Retina (tissue), 1 donor: Measurements from ENCODE around the gene SEPTIN7.

Source experiments
- DNase-seq: peaks from one replicate; pipeline ENCODE4 v3.0.0-alpha.2; 2016

The SEPTIN7 gene

DNA sequence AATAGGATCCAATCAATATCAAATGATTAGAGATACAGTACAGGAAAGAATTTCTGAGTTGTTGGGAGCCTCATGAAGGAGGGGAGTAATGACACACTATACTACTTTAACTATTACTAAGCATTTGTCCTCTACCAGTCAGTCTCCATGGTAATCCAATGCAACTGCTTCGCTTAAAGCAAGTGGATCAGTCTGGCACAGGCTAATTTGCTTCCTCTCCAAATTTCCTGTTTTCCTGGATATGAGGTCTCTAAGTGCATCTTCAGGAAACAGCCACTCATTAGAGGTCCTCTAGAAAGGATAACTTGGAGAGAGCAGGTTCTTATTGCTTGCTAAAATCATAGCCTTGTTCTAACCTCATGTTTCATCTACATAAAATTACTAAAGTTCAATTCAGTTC lies 8.4 kb upstream of the SEPTIN7 start:
- no peak for DNase-seq

GRCh38 chr7:35792873-35793489 lies 7.9 kb upstream of the SEPTIN7 start:
- no peak for DNase-seq

GRCh38 chr7:35797311-35797710 lies 3.5 kb upstream of the SEPTIN7 start:
- no peak for DNase-seq

DNA sequence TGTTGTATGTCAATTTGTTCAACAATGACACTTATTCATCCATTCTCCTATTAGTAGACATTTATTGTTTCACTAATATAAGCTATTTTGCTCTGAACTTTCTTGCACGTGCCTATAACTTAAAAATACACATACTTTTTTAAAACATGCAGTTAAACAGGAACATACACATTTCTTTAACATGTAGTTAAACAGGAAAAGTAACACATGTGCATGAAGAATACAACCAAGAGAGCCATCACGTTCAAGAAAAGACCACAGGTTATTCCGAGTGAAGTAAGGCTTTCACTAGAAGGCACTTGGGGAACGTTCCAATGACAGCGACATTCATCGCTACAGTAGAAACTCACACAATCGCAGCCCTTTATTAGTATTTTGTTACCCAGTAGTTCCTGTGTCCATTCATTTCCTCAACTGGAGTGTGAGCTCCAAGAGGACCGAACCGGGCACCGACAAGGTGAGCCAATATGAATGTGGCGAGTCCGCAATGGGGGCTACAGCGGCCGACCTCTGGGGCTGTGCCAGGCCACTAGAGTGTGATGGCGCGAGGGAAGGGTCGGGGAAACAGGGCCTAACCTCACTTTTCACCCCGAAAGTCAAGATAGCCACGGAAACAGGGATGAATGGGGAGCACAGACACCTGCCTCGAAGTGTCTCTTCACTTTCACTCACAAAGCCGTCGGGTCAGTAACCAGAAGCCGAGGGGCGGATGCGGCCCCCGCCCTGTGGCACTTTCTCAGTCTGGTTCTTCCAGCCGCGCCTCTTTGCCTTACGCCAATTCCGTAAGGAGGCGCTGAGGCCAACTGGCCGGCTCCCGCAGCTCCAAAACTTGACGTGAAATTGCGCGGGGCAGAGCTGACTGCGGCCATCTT lies 775 bp upstream of the SEPTIN7 start:
- peak; percentile 98 for DNase-seq

DNA sequence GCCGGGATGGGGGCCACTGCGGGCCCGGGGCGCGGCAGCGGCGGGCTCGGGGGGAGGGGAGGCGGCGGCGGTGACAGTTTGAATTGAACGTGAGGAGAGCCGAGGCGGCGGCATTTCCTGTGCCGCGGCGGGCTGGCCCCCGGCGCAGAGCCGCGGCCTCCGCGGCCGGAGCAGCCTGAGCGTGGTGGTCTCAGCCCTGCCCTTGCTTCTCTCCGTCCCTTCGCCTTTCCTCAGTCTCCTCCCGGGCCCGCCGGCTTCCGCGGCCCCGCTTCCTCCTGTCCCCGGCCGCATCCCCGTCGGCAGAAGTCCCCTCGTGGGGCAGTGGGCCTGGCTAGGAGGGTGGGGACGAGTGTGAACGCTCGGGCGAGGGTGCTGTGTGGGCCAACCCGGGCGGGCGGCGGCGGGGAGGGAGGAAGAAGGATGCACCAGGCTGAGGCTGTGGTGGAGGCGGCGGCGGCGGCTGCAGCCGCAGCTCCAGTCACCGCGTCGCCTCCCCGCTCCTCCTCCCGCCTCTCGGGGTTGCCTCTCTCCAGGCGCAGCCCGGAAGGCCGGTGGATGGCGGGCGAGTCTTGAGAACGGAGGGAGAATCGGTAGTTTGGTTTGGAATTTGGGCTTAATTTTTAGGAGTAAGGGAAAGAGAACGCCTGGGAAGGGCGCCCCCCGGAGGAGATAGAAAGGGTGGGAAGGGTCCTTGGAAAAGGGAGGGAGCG lies 690 bp downstream of the SEPTIN7 start:
- DNase-seq = peak; percentile 91

- DNase-seq = no peak
Measured at GRCh38 chr7:35802102-35802466, 1.2 kb downstream of the SEPTIN7 start.

- peak; percentile 6 for DNase-seq
Measured at GRCh38 chr7:35802649-35803048, 1.8 kb downstream of the SEPTIN7 start.

GRCh38 chr7:35804231-35804970 lies 3.5 kb downstream of the SEPTIN7 start:
- DNase-seq = no peak

GRCh38 chr7:35805876-35806275 lies 5.0 kb downstream of the SEPTIN7 start:
- no peak for DNase-seq

DNA sequence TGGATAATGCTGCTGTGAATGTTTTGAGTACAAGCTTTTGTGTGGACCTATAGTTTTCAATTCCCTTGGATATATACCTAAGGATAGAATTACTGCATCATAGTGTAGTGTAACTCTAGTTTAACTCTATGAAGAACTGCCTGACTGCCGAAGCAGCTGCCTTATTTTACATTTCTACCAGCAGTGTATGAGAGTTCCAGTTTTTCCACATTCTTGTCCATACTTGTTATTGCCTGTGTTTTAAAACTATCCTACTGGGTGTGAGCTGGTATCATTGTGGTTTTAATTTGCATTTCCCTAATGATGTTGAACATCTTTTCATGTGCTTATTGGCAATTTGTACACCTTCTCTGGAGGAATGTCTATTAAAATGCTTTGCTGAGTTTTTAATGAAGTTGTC lies 15.7 kb downstream of the SEPTIN7 start:
- no peak for DNase-seq

DNA sequence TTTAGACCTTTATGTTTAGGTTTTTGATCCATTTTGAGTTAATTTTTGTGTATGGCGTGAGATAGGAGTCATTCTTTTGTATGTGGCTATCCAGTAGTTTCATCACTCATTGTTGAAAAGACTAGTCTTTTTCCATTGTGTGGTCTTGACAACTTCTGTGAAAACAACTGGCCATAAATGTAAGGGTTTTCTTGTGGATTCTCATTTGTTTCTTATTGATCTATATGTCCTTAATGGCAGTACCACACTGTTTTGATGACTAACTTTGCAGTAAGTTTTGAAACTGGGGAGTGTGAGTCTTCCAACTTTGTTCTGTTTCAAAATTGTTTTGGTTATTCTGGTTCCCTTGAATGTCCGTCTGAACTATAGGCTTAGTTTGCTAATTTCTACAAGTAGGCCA lies 16.3 kb downstream of the SEPTIN7 start:
- DNase-seq = no peak

DNA sequence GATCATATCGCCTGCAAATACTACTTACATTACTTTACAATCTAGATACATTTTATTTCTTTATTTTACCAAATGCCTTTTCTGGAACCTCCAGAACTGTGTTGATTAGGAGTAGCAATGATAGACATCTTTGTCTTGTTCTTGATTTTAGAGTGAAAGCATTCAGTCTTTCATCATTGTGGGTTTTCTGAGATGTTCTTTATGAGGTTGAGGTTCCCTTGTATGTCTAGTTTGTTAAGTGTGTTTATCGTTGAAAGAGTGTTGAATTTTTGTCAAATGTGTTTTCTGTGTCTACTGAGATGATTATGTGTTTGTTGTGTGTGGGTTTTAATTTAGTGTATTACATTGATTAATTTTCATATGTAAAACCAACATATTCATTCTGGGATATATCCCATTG lies 17.1 kb downstream of the SEPTIN7 start:
- no peak for DNase-seq

- DNase-seq = no peak
Measured at GRCh38 chr7:35818513-35818912, 17.7 kb downstream of the SEPTIN7 start.

GRCh38 chr7:35819310-35819709 lies 18.5 kb downstream of the SEPTIN7 start:
- no peak for DNase-seq

- no peak for DNase-seq
Measured at GRCh38 chr7:35819954-35820703, 19.3 kb downstream of the SEPTIN7 start.

DNA sequence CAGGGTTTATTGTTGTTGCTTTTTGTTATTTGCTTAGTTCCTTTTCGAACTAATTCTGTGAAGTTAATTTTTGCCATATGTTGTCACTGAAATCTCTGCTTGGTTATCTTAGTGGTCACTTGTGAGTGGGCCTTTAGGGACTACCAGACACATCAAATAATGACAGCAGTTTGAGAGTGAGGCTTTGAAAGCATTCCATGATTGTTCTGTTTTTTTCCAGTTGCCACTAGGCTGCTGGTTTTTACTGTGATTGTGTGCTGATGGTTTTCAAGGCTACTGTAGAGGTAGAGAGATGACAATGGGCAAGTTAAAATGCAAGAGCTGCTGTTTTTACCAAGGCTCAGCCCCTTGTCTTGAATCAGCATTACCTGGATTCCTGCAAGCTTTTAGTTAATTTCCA lies 20.0 kb downstream of the SEPTIN7 start:
- DNase-seq = no peak

GRCh38 chr7:35823440-35823839 lies 22.6 kb downstream of the SEPTIN7 start:
- no peak for DNase-seq

DNA sequence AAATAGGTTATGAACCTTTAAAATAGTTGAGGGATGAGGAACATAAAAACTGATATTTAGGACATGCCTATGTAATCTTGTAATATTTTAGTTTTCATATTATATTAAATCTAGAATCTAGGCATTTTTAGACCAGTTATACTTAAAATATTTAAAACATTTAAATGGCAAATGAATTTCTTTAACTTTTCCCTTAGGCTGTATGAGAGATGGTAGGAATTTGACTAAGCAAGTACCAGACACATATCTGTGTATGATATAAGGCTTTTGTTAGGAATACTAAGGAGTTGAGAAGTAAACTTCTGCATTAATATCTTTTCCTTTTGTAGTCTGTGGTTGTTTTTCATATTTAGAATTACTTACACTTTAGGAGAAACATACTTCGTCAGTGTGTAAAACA lies 25.1 kb downstream of the SEPTIN7 start:
- DNase-seq = no peak

- DNase-seq = no peak
Measured at GRCh38 chr7:35826751-35827150, 25.9 kb downstream of the SEPTIN7 start.

- DNase-seq = no peak
Measured at GRCh38 chr7:35828817-35829216, 28.0 kb downstream of the SEPTIN7 start.

DNA sequence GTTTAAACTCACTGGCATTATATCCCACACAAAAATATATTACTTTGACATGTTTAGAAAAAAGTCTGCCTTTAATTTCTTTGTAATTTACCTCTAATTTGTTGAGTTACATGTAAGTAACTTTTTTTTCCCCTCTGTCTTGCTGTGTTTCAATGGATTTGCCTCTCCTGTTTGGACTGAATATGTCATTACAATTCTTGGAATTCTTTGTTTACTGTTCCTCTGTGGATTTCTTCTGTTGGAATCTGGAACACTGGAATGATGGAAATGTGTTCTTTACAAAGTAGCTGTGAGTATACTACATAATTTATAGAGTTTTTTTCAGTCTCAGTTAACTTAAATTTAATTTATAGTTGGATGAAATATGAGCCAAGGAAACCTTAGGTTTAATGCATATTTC lies 30.4 kb downstream of the SEPTIN7 start:
- no peak for DNase-seq
